Caki2 (cell line): ENCODE measurements around the gene HMCES. TPM values are rescaled to one million over a fixed set of nuclear protein-coding genes. Genes with fewer than 3 reads are reported as not detected.

Experiments
- DNase-seq: peaks from one replicate; pipeline ENCODE4 v3.0.0-alpha.2; 2015; ENCODE audit warnings: low read depth
- in situ Hi-C: cut with HindIII; loops from 2 replicates; pipeline ENCODE4 v1.10.0; 2016; ENCODE audit warnings: low sequenced_read_pairs, low pct_unique_long_range_greater_than_20kb, mixed read lengths
- total RNA-seq: library from RNA; depleted of rRNA; stranded (reverse); fragments of >200 nt; shearing (Covaris generic); gene quantifications from 2 replicates; pipeline ENCODE4 v1.2.3, GENCODE V29; 2014; ENCODE audit warnings: low replicate concordance

Gene HMCES
- total RNA-seq, 1 experiment from 2014 or later: 44.9 TPM

GRCh38 chr3:129286081-129286480 is 7.4 kb downstream of the HMCES start:
- DNase-seq: no peak
- in situ Hi-C loops: no loop called here

- DNase-seq: no peak
- in situ Hi-C loops: no loop called here
Observed at GRCh38 chr3:129288446-129288845, 9.8 kb downstream of the HMCES start.

DNA sequence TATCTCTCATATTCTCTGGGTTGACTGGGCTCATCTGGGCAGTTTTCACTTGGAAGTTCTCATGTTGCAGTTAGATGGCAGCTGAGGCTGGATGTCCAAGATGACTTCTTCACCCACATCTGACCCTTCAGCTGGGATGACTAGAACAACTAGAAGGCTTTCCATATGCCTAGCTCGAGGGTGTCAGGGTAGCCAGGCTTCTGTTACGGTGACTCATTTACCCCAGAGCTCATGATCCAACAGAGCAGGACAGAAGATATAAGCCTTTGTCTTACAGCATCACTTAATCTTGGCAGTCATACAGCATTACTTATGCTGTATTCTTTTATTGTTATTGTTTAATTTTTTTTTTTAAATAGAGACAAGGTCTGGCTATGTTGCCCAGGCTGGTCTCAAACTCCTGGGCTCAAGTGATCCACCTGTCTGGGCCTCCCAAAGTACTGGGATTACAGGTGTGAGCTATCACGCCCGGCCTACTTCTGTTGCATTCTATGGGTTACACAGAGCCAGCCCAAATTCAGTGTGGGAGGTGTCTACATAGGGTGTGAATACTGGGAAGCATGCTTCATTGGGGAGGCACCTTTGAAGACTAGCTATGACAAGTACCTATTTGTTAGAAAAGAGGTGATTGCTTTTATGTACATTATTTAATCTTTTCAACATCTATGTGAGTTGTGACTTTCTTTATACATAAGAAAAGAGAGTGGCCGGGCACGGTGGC is 10.7 kb downstream of the HMCES start:
- in situ Hi-C loops: no loop called here
- no peak for DNase-seq

- in situ Hi-C loops: no loop called here
- no peak for DNase-seq
Observed at GRCh38 chr3:129291236-129291886, 12.7 kb downstream of the HMCES start.

GRCh38 chr3:129295286-129295685 is 16.6 kb downstream of the HMCES start:
- DNase-seq: no peak
- in situ Hi-C loops: no loop called here

DNA sequence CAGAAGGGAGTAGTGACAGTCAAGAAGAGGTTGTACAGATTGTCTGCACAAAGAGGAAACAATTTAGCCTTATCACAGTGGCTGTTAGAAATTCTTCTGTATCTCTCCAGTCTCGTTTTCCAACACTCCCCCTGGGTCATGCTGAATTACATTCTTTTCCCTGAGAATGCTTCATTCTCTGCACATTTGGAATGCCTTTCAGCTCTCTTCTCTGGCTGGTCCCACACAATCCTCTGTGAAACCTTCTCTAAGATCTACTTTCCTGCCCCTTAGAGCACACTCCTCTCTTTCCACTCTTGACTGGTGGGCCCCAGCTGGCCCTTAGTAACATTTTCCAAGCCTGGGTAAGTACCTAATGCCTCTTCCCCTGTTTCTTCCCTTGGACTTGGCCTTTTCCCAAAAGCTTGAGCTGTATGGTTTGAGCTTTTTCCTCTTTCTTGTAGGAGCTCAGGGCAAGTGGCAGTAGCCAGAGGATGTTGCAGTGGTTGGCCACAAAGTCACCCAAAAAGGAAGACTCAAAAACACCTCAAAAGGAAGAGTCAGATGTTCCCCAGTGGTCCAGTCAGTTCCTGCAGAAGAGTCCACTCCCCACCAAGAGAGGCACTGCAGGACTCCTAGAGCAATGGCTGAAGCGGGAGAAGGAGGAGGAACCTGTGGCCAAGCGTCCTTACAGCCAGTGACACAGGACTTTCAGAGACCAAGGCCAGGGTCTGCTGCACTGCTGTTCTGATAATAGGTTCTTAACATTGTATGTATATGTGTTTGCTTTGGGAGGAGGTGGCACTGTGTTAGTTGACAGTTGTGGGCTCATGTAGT is 25.7 kb downstream of the HMCES start:
- in situ Hi-C loops: no loop called here
- no peak for DNase-seq

GRCh38 chr3:129304962-129305222 is 26.2 kb downstream of the HMCES start:
- DNase-seq: no peak
- in situ Hi-C loops: no loop called here

DNA sequence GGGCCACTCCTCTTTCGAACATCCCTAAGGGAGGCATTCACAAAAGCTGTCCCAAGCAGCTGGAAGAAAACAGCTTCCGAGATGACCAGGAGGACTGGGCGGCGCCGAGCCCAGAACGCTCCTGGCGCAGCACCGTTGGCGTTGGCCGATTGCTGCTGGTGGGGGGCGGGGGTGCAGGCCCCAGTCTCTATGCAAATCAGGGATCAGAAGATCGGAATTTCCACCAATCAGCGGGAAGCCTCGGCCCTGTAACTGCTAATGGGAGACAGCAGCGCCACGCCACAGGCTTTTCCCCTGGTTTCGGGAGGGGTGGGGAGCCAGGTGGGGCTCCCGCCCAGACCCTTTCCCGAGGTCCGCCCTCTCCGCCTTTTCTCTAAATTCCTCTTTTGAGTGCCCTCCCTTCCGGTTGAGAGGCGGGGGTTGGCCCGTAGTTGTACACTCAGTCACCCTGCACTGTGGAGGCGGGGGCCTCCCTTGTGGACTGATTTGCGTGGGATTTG is 27.0 kb downstream of the HMCES start:
- no peak for DNase-seq
- in situ Hi-C loops: no loop called here

- in situ Hi-C loops: no loop called here
Observed at GRCh38 chr3:129308636-129309035, 30.0 kb downstream of the HMCES start.

GRCh38 chr3:129310111-129311011 is 31.7 kb downstream of the HMCES start:
- in situ Hi-C loops: no loop called here
- DNase-seq: no peak

More at GRCh38 chr3:129308636-129309035, 30.0 kb downstream of the HMCES start:
- no peak for DNase-seq

- no peak for DNase-seq
- in situ Hi-C loops: no loop called here
Observed at GRCh38 chr3:129311054-129311902, 32.6 kb downstream of the HMCES start.

- in situ Hi-C loops: no loop called here
- DNase-seq: no peak
Observed at GRCh38 chr3:129312021-129312639, 33.5 kb downstream of the HMCES start.

DNA sequence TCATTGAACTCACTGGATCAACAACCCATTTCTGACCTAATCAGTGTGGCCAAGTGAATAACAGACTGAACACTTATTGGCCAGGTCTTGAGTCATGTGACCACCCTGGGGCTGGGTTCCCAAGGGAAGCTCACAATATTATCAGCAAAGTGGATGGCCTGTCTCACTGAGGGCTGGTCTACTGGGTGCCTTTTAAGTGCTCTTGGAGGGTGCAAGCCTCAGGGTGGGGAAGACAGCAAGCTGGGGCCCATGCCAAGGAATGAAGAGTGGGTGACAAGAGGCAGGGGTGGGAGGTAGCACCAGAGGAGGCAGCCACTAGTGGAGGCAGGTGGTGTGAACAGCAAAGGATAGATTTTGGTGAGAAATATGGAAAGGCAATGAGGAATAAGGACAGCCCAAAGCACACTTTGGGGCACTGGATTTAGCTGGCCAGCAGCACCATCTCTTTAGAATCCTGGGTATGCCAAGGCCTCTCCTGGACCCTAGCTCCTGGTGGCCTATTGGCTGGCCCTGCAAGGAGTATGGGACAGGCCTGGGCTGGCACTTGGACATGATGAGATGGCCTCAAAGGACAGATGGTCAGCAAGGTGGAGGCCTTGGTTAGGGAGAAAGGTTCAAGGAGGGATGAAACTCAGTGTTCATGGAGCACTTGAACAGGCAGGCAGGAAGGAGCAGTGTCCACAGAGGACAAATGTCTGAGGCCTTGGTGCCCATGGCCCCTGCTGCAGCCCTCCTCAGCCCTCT is 34.2 kb downstream of the HMCES start:
- in situ Hi-C loops: no loop called here
- DNase-seq: no peak

DNA sequence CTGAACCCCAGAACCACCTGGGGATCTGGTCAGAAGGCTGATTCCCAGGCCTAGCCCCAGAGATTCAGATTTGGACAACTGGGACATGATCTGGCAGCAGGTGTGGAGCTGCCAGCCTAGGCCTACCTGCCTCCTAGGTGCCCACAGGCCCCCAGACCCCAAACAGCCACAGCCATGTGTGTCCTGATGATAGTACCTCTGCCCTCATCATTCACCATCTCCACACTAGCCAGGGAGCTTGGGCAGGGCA is 34.7 kb downstream of the HMCES start:
- no peak for DNase-seq
- in situ Hi-C loops: no loop called here

DNA sequence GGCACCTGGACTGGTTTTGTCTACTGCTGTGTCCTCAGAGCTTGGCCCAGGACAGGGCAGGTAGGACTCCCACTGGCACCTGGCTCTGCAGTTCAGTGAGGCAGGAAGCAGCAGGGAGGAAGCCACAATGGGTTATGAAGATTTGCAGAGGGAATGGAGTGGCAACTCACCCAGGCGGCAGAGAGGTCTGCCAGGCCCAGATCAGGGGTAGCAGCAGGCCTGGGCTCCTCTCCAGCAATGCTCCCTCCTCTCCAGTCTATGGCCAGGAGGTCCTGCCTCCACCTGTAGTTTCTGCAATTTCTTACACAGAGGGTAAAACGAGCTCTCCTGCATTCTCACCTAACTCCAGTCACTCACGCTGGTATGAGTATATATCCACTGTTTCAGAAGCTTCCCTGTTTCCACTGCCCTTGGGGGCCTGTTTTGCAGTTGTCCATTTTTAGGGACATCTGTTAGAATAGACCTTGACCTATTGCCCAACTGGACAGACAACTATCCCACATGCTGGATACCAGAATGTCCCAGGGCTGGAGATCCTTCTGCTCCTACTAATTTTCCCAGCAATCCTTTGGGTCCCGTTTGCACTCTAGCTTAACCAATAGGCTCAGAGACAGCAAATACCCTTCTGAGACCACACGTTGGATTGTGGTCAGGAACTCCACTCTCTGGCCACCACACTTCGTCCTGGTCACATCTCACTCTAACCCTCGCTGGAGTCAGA is 35.2 kb downstream of the HMCES start:
- no peak for DNase-seq
- in situ Hi-C loops: no loop called here
